Neural progenitor cell (in vitro differentiated cells): ENCODE measurements around the gene KDM6A.

ENCODE experiments used
- CTCF ChIP-seq: fragments of 200-600 bp; sonication (generic); IDR thresholded peaks from 2 replicates; pipeline ENCODE4 v1.5.1; 2017; ENCODE audit warnings: antibody characterized with exemption, mild to moderate bottlenecking
- EZH2 ChIP-seq: fragments of 200-600 bp; sonication (generic); IDR thresholded peaks from 2 replicates; pipeline ENCODE4 v1.6.1; 2017; ENCODE audit warnings: antibody characterized with exemption, mild to moderate bottlenecking, moderate library complexity
- EZH2phosphoT487 ChIP-seq: fragments of 200-600 bp; sonication (generic); IDR thresholded peaks from 2 replicates; pipeline ENCODE4 v1.6.1; 2017; ENCODE audit warnings: antibody characterized with exemption

GRCh38 chrX:45134315-45134731, 261.3 kb downstream of the KDM6A start:
- TF ChIP-seq CTCF (no peak), EZH2 (no peak), EZH2phosphoT487 (no peak)
